GM12878 (cell line): ENCODE data around the gene NDUFB7. TPM values are rescaled to one million over a fixed set of nuclear protein-coding genes. Genes with fewer than 3 reads are reported as not detected.

Source experiments
- ASH2L ChIP-seq: fragments of 300-600, 200-600 bp; sonication (generic); IDR thresholded peaks from 2 replicates; pipeline ENCODE4 v1.6.1; 2017; ENCODE audit warnings: low read depth, mild to moderate bottlenecking, borderline replicate concordance
- BRCA1 ChIP-seq: IDR thresholded peaks from 2 replicates; pipeline ENCODE4 v1.6.1; 2011; ENCODE audit warnings: low read depth, low read length, improper control_type of control experiment
- FOXK2 ChIP-seq: fragments of 450-650 bp; IDR thresholded peaks from 2 replicates; pipeline ENCODE4 v1.6.1; 2017; ENCODE audit warnings: mild to moderate bottlenecking, moderate library complexity
- GATAD2B ChIP-seq: fragments of 450-650 bp; conservative IDR thresholded peaks from 2 replicates; pipeline ENCODE4 v1.6.1; 2017; ENCODE audit warnings: low read depth, mild to moderate bottlenecking, moderate library complexity
- MLLT1 ChIP-seq: fragments of 450-650 bp; IDR thresholded peaks from 2 replicates; pipeline ENCODE4 v1.6.1; 2016; ENCODE audit warnings: mild to moderate bottlenecking
- NKRF ChIP-seq: fragments of 450-650 bp; conservative IDR thresholded peaks from 2 replicates; pipeline ENCODE4 v1.6.1; 2017; ENCODE audit warnings: mild to moderate bottlenecking, moderate library complexity
- NR2F1 ChIP-seq: fragments of 450-650 bp; conservative IDR thresholded peaks from 2 replicates; pipeline ENCODE4 v1.6.1; 2017; ENCODE audit warnings: mild to moderate bottlenecking
- PBX3 ChIP-seq: IDR thresholded peaks from 2 replicates; pipeline ENCODE4 v1.6.1; 2011; ENCODE audit warnings: mild to moderate bottlenecking, low read depth, low read length, moderate library complexity; ENCODE audit not compliant: insufficient replicate concordance
- RAD51 ChIP-seq: fragments of 450-650 bp; IDR thresholded peaks from 2 replicates; pipeline ENCODE4 v1.6.1; 2016; ENCODE audit warnings: moderate library complexity, mild to moderate bottlenecking, inconsistent platforms
- SKIL ChIP-seq: fragments of 450-650 bp; IDR thresholded peaks from 2 replicates; pipeline ENCODE4 v1.6.1; 2017; ENCODE audit warnings: mild to moderate bottlenecking, low read depth, inconsistent platforms; ENCODE audit not compliant: poor library complexity, severe bottlenecking
- SMAD5 ChIP-seq: IDR thresholded peaks from 2 replicates; pipeline ENCODE4 v1.6.1; 2016; ENCODE audit warnings: antibody characterized with exemption, low read depth
- USF1 ChIP-seq: IDR thresholded peaks from 2 replicates; pipeline ENCODE4 v1.6.1; 2011; ENCODE audit warnings: borderline replicate concordance, low read depth, mild to moderate bottlenecking, moderate library complexity, mixed read lengths, low read length; ENCODE audit not compliant: insufficient read depth; ENCODE audit errors: extremely low read length
- ZBTB40 ChIP-seq: fragments of 450-650 bp; IDR thresholded peaks from 2 replicates; pipeline ENCODE4 v1.6.1; 2016; ENCODE audit warnings: mild to moderate bottlenecking, moderate library complexity, borderline replicate concordance
- ZNF24 ChIP-seq: fragments of 450-650 bp; IDR thresholded peaks from 2 replicates; pipeline ENCODE4 v1.6.1; 2017; ENCODE audit warnings: antibody characterized with exemption, mild to moderate bottlenecking
- ZNF384 ChIP-seq: IDR thresholded peaks from 2 replicates; pipeline ENCODE4 v1.6.1; 2012; ENCODE audit warnings: low read depth, mild to moderate bottlenecking, low read length, improper control_type of control experiment, borderline replicate concordance
- ZZZ3 ChIP-seq: IDR thresholded peaks from 2 replicates; pipeline ENCODE4 v1.6.1; 2011; ENCODE audit warnings: low read depth; ENCODE audit not compliant: control insufficient read depth, insufficient read length
- polyA plus RNA-seq, 11 experiments: library from polyadenylated mRNA; depleted of rRNA in 4 of 11; unstranded in 6 of 11; stranded (reverse) in 5 of 11; fragments of >200 nt; fragmentation: Nextera tagmentation in 4 of 11; fragmentation: Illumina TruSeq in 1 of 11; extraction: Ambion mirVana in 4 of 11; extraction: Trizol in 1 of 11; gene quantifications; 1 replicate in 1 of 11; 2 replicates in 10 of 11; pipeline versions ENCODE4 v1.2.1 to v1.2.3, GENCODE V29; 2011 to 2016; ENCODE audit warnings: inconsistent platforms in 2 of 11, missing spikeins in 2 of 11, low read depth in 1 of 11
- total RNA-seq, 4 experiments: library from RNA; depleted of rRNA in 3 of 4; stranded (reverse); fragments of >200 nt in 3 of 4; fragmentation: Illumina TruSeq in 1 of 4; extraction: Trizol in 1 of 4; gene quantifications; 2 replicates each; pipeline versions ENCODE4 v1.2.1 to v1.2.3, GENCODE V29; 2013 to 2021

NDUFB7 gene
- total and polyA plus RNA-seq, 10 of the 15 experiments (the other 5 are each of a cell fraction or from before 2014, with no cell fraction given): 14.6 to 480 (median 182) TPM

GRCh38 chr19:14528419-14529253 lies 43.2 kb downstream of the NDUFB7 start (continued):
- TF ChIP-seq NKRF (peak; percentile 52; the same call in 1 of the 2 replicates), ZBTB40 (no peak; the same call in 1 of the 2 replicates), ZNF24 (no peak), ZZZ3 (no peak), MLLT1 (peak; percentile 75), NR2F1 (peak; percentile 37; the same call in 1 of the 2 replicates), USF1 (no peak), ZNF384 (no peak), BRCA1 (no peak), SKIL (peak; percentile 33), FOXK2 (no peak; the same call in 1 of the 2 replicates), RAD51 (peak; percentile 45; the same call in 1 of the 2 replicates), SMAD5 (no peak), GATAD2B (peak; percentile 27; the same call in 1 of the 2 replicates), PBX3 (no peak), ASH2L (no peak)
